ENCODE results near the gene NPTXR.

NPTXR gene

GRCh38 chr22:38850941-38851849 is 7.4 kb upstream of the NPTXR start:
- DNase-seq, result no peak

GRCh38 chr22:38850399-38850798 is 6.6 kb upstream of the NPTXR start:
- no peak for DNase-seq

GRCh38 chr22:38849811-38850210 is 6.0 kb upstream of the NPTXR start:
- DNase-seq, result no peak

- DNase-seq, result no peak
These were observed 2.6 kb upstream of the NPTXR start for GRCh38 chr22:38846412-38846811.

- DNase-seq, result no peak
These were observed 1.3 kb upstream of the NPTXR start for GRCh38 chr22:38845004-38845740.

- DNase-seq, result no peak
These were observed 631 bp upstream of the NPTXR start for GRCh38 chr22:38844315-38845003.

- peak; percentile 48 for DNase-seq
These were observed 599 bp downstream of the NPTXR start for GRCh38 chr22:38843201-38843656.

- no peak for DNase-seq
These were observed 1.2 kb downstream of the NPTXR start for GRCh38 chr22:38842512-38843200.

GRCh38 chr22:38841635-38842034 is 2.2 kb downstream of the NPTXR start:
- no peak for DNase-seq

GRCh38 chr22:38841211-38841610 is 2.6 kb downstream of the NPTXR start:
- no peak for DNase-seq

- no peak for DNase-seq
These were observed 3.7 kb downstream of the NPTXR start for GRCh38 chr22:38840129-38840528.

GRCh38 chr22:38839686-38840085 is 4.1 kb downstream of the NPTXR start:
- no peak for DNase-seq

- no peak for DNase-seq
These were observed 6.4 kb downstream of the NPTXR start for GRCh38 chr22:38837414-38837928.

- no peak for DNase-seq
These were observed 7.9 kb downstream of the NPTXR start for GRCh38 chr22:38835888-38836301.

- no peak for DNase-seq
These were observed 8.8 kb downstream of the NPTXR start for GRCh38 chr22:38834991-38835390.

GRCh38 chr22:38834215-38834953 is 9.4 kb downstream of the NPTXR start:
- no peak for DNase-seq

GRCh38 chr22:38833061-38833460 is 10.8 kb downstream of the NPTXR start:
- no peak for DNase-seq

- no peak for DNase-seq
These were observed 11.5 kb downstream of the NPTXR start for GRCh38 chr22:38832005-38832978.

- DNase-seq, result peak; percentile 86
These were observed 12.5 kb downstream of the NPTXR start for GRCh38 chr22:38831166-38831945.

GRCh38 chr22:38830845-38831108 is 13.1 kb downstream of the NPTXR start:
- no peak for DNase-seq
